SHP77 (cell line): Measurements from ENCODE around the gene MRPL46.
"Not testable (repeated sequence)": the region's sequence is repeated elsewhere in the genome, so short reads cannot be mapped to it uniquely, and the experiment has no call there.

Experiments used
- DNase-seq, 2 experiments: peaks; one replicate each; lab custom pipeline; 2025; lab: John Stamatoyannopoulos, UW

Gene MRPL46

DNA sequence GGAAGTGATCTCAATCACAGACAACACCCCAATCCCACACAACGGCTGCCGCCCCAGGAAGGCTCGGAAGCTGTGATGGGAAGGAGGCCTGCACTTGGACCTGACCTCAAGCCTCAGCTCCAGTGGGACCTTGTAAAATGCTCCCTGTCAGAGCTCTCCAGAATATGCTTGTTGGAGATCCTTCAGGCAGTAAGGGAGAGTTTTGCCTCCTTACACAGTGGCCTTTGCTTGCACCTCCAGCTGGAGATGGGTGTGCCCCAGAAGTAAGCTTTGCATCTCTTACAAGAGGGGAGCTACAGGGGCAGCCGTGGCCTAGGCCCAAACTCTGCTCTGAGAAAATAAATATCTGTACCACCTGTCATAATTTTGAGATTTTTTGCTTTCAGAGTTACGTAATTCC lies 10.7 kb upstream of the MRPL46 start:
- no peak for DNase-seq

GRCh38 chr15:88477126-88477525 lies 9.9 kb upstream of the MRPL46 start:
- DNase-seq: no peak

DNA sequence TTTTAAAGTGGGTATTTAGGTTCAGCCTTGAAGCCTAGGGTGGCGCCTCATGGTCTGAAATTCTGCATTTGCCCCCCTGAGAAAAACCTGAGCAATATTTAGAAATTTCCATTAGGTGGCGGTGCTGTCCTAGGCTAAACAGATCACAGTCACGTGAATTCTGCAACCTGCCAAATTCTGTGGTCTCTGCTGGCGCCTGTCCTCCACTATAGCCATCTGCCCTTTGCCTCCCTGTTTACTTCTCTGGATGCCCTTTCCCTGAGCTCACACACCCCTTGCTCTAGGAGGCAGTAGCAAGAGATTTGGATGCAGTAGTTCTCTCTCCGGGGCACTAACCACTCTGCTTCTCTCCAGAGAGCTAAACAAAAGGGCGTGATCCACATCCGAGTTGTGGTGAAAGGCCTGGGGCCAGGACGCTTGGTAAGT lies 9.5 kb upstream of the MRPL46 start:
- peak; percentile 38 to 58 for DNase-seq

DNA sequence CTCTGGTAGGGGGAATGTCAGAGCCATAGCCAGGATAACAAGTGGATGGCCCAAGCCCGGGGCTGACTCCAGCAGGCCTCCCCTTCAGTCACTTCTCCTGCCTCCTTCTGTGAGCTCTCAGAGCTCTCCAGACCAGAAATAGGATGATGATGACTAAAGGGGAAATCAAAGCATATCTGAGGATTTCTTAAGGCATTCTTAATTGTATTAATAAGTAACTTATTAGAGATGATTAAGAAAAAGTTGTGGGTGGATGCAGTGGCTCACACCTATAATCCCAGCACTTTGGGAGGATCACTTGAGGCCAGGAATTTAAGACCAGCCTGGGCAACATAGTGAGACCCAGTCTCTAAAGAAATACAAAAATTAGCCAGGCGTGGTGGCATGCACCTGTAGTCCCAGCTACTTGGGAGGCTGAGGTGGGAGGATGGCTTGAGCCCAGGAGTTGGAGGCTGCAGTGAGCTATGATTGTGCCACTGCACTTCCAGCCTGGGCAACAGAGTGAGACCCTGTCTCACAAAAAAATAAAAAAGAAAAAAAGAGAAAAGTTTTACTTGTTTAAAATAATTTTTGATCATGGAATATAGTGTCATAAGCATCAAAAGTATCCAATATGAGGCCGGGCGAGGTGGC lies 6.6 kb upstream of the MRPL46 start:
- DNase-seq: not testable (repeated sequence)

DNA sequence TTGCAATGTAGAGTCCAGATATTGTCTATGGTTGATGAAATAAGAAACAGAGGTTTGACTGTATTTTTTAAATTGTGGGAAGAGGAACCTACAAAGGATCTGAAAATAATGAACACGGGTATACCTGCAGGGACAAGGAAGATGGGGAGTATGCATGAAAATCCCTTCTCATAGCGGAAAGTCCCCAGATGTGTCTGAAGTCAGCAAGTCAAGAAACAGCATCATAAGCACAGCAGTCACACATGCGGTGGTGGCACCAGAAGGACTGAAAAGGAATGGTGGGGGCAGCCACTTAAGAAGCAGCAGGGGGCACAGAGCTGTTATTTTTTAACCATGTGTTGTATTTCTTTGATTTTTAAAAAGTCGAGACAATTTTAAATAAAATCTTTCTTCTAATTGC lies 5.0 kb upstream of the MRPL46 start:
- DNase-seq: no peak

- DNase-seq: no peak
Observed at GRCh38 chr15:88470625-88471372, 3.6 kb upstream of the MRPL46 start.

- DNase-seq: no peak
Observed at GRCh38 chr15:88469321-88469720, 2.1 kb upstream of the MRPL46 start.

- DNase-seq: not testable (repeated sequence)
Observed at GRCh38 chr15:88468721-88469120, 1.5 kb upstream of the MRPL46 start.

- peak in 1 of 2 experiments; percentile 4 for DNase-seq
Observed at GRCh38 chr15:88467935-88468528, 844 bp upstream of the MRPL46 start.

- no peak for DNase-seq
Observed at GRCh38 chr15:88465633-88466224, 1.5 kb downstream of the MRPL46 start.

GRCh38 chr15:88463870-88464532 lies 3.2 kb downstream of the MRPL46 start:
- DNase-seq: no peak

DNA sequence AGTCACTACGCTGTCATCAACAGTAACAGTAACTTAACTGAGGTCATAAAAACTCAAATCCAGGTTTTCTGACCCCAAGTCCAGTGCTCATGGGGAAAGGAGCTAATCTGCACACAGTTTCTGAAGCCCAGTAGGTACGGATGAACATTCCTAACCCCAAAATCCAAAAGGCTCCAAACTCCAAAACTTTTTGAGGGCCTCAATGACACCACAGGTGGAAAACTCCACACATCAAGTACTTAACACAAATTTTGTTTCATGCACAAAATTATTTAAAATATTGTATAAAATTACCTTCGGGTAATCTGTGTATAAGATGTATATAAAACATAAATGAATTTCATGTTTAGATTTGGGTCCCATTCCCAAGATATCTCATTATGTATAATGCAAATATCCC lies 10.5 kb downstream of the MRPL46 start:
- DNase-seq: no peak

DNA sequence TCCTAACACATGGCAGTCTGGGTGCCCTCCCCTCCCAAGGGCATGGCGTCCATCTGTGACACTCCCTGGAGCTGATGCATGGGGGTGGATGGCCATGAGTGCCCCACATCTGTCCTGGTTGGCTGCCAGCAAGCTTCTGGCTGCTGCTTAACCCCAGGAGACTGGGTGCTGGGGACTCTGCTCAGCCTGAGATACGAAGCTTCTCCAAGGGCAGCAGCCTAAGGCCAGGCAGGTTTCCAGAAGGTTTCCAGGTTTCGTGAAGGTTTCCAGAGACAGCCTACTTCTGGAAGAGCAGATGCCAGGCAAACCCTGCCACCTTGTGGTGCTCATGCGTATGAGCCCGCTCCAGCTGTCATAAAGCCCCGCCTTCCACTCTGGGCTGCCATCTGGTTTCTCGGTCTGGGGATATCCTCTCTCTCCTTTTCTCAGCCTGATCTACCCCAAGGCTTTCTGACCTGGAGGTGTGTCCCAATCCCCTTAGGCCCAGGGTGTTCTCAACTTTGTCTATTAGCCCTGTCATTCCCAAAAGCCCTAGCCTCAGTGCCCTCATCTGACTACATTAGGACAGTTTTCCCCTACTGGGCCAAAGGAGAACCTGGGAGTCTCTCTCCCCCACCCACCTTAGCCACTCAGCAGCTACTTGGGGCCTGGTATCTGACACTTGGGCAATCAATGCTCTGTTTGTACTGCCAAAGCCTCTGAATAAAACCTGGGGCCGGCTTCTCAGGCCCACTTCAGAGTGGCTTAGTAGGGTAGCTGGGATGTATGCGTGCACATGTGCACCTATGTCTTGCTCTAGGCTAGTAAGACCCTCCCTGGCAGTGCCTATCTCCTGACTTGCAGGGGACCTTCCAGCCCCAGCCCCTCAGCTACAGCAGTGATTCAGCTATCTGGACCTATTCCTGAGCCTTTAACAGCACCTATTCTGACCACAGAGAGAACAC lies 12.0 kb downstream of the MRPL46 start:
- DNase-seq: peak; percentile 71 to 81

DNA sequence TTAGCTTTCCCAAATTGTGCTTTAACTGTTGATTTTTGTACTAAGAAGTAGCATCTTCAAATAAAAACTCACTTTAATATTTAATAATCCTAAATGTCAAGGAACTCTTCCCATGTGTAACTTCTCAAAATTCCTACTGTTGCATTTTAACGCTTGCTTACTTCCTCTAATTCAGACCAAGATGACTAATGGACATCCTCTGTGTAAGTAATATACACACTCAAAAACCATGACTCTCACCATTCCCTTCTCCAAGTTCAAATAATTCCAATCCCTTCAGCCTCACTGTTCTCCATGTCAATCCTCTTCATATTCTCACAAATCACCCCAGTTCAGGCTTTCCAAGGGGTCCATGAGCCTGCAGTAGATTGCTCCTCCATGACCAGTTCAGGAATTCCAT lies 13.0 kb downstream of the MRPL46 start:
- DNase-seq: no peak

DNA sequence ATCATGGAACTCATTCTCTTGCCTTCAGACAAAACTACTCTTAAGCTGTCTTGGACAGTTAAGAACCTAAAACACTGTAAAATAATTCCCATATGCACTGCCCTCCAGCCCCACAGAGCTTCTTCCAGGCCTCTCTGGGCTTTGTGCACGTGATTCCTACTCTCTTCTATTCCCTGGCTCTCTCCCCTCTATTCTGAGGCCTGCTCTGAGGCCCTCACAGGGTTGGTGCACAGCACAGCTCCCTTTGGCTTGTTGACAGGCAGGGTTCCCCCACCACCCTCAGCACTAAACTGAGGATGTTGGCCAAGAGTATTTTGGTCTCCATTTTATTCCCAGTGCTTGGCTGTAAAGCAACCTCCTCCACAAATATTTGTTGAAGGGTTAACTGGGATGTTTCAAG lies 13.5 kb downstream of the MRPL46 start:
- DNase-seq: no peak

- peak; percentile 37 to 48 for DNase-seq
Observed at GRCh38 chr15:88450125-88450798, 16.9 kb downstream of the MRPL46 start.

DNA sequence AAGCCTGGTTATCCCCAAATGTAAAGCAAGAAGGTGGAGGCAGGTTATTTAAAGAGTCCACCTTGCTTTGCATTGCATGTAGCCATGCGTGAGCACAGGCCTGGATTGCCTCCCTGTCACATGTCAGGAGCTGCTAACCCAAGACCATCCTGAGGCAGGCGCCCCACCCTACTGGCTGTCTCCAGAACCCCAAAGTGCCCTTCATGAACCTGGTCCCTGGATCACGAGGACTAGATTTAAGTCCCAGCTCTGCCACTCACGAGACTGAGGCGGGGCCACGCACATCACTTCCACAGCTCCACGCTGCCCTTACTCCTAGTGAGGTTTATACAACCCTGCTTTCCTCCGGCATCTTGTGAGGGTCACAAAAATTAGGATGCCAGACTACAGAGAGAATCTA lies 17.6 kb downstream of the MRPL46 start:
- no peak for DNase-seq

- DNase-seq: no peak
Observed at GRCh38 chr15:88448991-88449461, 18.2 kb downstream of the MRPL46 start.

DNA sequence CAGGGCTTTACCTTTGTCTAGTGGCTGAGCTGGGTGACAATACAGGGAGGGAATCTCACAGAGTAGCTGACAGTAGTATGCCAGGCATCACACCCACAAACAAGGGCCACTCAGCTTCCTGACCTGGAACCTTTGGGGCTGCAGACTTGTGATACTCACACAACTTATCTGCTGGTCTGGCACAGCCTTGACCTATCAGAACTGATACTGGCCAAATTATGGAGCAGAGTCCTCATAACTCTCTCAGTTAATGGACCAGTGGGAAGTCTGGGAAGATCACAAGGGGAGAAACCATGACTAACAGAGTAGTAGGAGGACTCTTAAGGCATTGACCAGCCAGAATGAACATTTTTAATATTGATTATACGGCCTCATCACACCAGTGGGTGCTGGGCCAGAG lies 19.4 kb downstream of the MRPL46 start:
- DNase-seq: no peak

GRCh38 chr15:88447206-88447605 lies 20.0 kb downstream of the MRPL46 start:
- DNase-seq: no peak
